Cardiac muscle cell (in vitro differentiated cells and primary cell): ENCODE measurements around the gene TSHZ1. TPM values are rescaled to one million over a fixed set of nuclear protein-coding genes. Genes with fewer than 3 reads are reported as not detected.

ENCODE experiments used
- DNase-seq, 2 donors: peaks; one replicate each; pipeline versions ENCODE4 v3.0.0 to v3.0.0-alpha.2; 2010 to 2017; ENCODE audit warnings: low read depth in 1 of 2, low spot score in 1 of 2
- H3K27ac ChIP-seq: fragments of 200-600 bp; sonication (generic); 2 replicates; pipeline ENCODE4 v1.5.1; 2016
- H3K27me3 ChIP-seq: fragments of 200-600 bp; sonication (generic); 2 replicates; pipeline ENCODE4 v1.6.0; 2016; ENCODE audit warnings: control low read depth
- H3K36me3 ChIP-seq: fragments of 200-600 bp; sonication (generic); 2 replicates; pipeline ENCODE4 v1.5.1; 2016; ENCODE audit warnings: control low read depth
- H3K4me1 ChIP-seq: fragments of 200-600 bp; sonication (generic); 2 replicates; pipeline ENCODE4 v1.8.1; 2017; ENCODE audit warnings: low read depth, mild to moderate bottlenecking, mixed run types
- H3K4me3 ChIP-seq: fragments of 200-600 bp; sonication (generic); 2 replicates; pipeline ENCODE4 v1.5.1; 2016; ENCODE audit warnings: mild to moderate bottlenecking
- H3K9me3 ChIP-seq: fragments of 200-600 bp; sonication (generic); 2 replicates; pipeline ENCODE4 v1.5.1; 2017; ENCODE audit warnings: low read depth, mild to moderate bottlenecking, control low read depth
- polyA plus RNA-seq: library from polyadenylated mRNA; unstranded; fragments of >200 nt; fragmentation: Nextera tagmentation; extraction: Ambion mirVana; gene quantifications from 2 replicates; pipeline ENCODE4 v1.2.1, GENCODE V29; 2016
- total RNA-seq: library from RNA; depleted of rRNA; stranded (reverse); fragments of >200 nt; gene quantifications from 2 replicates; pipeline ENCODE4 v1.2.3, GENCODE V29; 2016
- TF ChIP-seq, protein P1 (sequence below): IDR thresholded peaks from 2 replicates; pipeline ENCODE4 v1.5.1; 2012; ENCODE audit warnings: low read depth, mild to moderate bottlenecking, low read length

TSHZ1 gene
- total and polyA plus RNA-seq, 2 experiments from 2014 or later = 6.5 to 13.5 TPM

DNA sequence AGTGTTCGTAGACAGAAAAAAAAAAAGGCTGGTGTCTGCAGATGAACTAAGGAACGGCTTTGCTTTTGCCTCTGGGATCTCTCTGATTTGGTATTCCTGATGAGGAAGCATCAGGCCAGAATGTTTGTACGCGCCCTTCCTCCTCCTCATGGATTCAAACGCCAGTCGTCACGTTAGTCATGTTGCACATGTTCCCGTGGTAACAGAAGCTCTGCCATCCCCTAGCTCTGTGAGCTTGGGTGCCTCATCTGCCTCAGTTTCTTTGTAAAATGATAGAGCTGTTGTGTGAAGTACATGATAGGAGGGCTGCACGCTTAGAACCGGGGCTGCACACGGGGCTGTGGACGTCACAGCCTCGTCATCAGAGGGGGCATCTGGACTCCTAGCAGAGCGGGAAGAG is 47.0 kb downstream of the TSHZ1 start:
- no peak for DNase-seq
- no peak overlapping the region for H3K4me3 ChIP-seq
- TF ChIP-seq, protein P1, sequence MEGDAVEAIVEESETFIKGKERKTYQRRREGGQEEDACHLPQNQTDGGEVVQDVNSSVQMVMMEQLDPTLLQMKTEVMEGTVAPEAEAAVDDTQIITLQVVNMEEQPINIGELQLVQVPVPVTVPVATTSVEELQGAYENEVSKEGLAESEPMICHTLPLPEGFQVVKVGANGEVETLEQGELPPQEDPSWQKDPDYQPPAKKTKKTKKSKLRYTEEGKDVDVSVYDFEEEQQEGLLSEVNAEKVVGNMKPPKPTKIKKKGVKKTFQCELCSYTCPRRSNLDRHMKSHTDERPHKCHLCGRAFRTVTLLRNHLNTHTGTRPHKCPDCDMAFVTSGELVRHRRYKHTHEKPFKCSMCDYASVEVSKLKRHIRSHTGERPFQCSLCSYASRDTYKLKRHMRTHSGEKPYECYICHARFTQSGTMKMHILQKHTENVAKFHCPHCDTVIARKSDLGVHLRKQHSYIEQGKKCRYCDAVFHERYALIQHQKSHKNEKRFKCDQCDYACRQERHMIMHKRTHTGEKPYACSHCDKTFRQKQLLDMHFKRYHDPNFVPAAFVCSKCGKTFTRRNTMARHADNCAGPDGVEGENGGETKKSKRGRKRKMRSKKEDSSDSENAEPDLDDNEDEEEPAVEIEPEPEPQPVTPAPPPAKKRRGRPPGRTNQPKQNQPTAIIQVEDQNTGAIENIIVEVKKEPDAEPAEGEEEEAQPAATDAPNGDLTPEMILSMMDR = no peak
- no peaks in the 10 kb centered on the region for H3K4me1 ChIP-seq
- H3K27ac ChIP-seq = no peak overlapping the region
- H3K36me3 ChIP-seq = no peaks in the 10 kb centered on the region
- no peaks in the 10 kb centered on the region for H3K27me3 ChIP-seq
- no peaks in the 10 kb centered on the region for H3K9me3 ChIP-seq

DNA sequence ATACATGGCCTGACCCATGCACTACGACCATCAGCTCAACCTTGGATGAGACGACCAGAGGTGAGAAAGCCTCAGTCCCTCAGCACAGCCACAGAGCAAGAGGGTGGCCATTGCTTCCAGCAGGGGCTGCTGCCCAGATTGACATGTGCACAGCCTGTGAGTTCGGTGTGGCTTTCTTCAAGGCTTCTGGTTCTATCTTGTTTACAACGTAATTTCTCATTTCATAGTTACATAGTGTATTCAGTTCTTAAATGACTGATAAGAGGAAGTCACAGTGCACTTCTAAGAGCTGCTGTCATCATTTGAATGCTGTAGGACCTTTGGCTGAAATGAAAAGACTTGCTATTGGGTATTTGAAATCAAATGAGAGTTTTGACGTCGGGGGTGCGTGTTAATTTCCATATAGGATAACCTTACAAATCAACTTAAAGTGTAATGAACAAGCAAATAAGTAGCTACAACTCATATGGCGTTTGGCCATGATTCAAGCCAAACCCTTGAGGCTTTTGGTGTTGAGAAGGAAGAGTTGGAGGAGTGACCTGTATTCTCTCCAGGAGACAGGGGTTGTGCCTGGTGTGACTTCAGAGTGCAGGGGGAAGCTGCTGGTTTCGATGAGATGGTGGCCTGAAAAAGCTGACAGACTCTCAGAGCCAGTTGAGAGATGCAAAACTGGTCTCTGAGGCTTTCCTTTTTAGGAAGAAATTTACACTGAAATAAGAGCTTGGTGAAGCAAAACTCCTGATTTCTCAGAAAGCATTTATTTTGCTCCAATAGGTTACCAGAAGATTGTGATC is 51.0 kb downstream of the TSHZ1 start:
- Histone ChIP-seq H3K27me3 (no peaks in the 10 kb centered on the region), H3K36me3 (no peaks in the 10 kb centered on the region), H3K27ac (no peak overlapping the region), H3K9me3 (no peaks in the 10 kb centered on the region), H3K4me1 (no peaks in the 10 kb centered on the region), H3K4me3 (no peak overlapping the region)
- DNase-seq = no peak
- TF ChIP-seq, protein P1 = no peak

- no peaks in the 10 kb centered on the region for H3K36me3 ChIP-seq
- no peaks in the 10 kb centered on the region for H3K27me3 ChIP-seq
- DNase-seq = no peak
- H3K9me3 ChIP-seq = no peaks in the 10 kb centered on the region
- H3K27ac ChIP-seq = no peak overlapping the region
- TF ChIP-seq, protein P1 = no peak
- H3K4me1 ChIP-seq = no peaks in the 10 kb centered on the region
- no peak overlapping the region for H3K4me3 ChIP-seq
Measured at GRCh38 chr18:75262511-75262910, 51.9 kb downstream of the TSHZ1 start.

GRCh38 chr18:75264195-75264594 is 53.6 kb downstream of the TSHZ1 start:
- Histone ChIP-seq H3K36me3 (no peaks in the 10 kb centered on the region), H3K27ac (no peak overlapping the region), H3K4me3 (no peak overlapping the region), H3K9me3 (no peaks in the 10 kb centered on the region), H3K27me3 (no peaks in the 10 kb centered on the region), H3K4me1 (no peaks in the 10 kb centered on the region)
- TF ChIP-seq, protein P1 = no peak
- DNase-seq = no peak

GRCh38 chr18:75264926-75265597 is 54.5 kb downstream of the TSHZ1 start:
- Histone ChIP-seq H3K36me3 (no peaks in the 10 kb centered on the region), H3K4me3 (no peak overlapping the region), H3K27me3 (no peaks in the 10 kb centered on the region), H3K9me3 (no peaks in the 10 kb centered on the region), H3K27ac (no peak overlapping the region), H3K4me1 (peaks cover 3% of the 10 kb centered on the region)
- no peak for DNase-seq
- TF ChIP-seq, protein P1 = no peak
